Caco-2 (cell line): Measurements from ENCODE around the gene TUFM. TPM values are rescaled to one million over a fixed set of nuclear protein-coding genes. Genes with fewer than 3 reads are reported as not detected.
"Not testable (repeated sequence)": the region's sequence is repeated elsewhere in the genome, so short reads cannot be mapped to it uniquely, and the experiment has no call there.

Experiments used
- BruUV-seq: library from RNA; stranded (reverse); fragments of 400-500 nt; replicated peaks from 2 replicates; lab custom pipeline; 2021; lab: Mats Ljungman, UMichigan
- CTCF ChIA-PET: fragments of 300-600 bp; sonication (Branson Sonifier 250); formaldehyde crosslinking; loops from one replicate; lab custom pipeline; 2022; ENCODE audit warnings: antibody characterized with exemption; lab: Charles Lee
- POLR2A ChIA-PET: fragments of 300-600 bp; sonication (Branson Sonifier 250); formaldehyde crosslinking; loops from one replicate; lab custom pipeline; 2022; ENCODE audit warnings: antibody characterized with exemption; lab: Charles Lee
- DNase-seq, 2 experiments: peaks; one replicate each; pipeline versions ENCODE4 v3.0.0 to v3.0.0-alpha.2; 2020 to 2022
- H3K27me3 ChIP-seq: replicated peaks from 2 replicates; pipeline ENCODE4 v1.6.0; 2011; ENCODE audit warnings: low read length; ENCODE audit not compliant: control insufficient read depth, insufficient read depth
- H3K36me3 ChIP-seq: 2 replicates; pipeline ENCODE4 v1.5.1; 2011; ENCODE audit warnings: low read length; ENCODE audit not compliant: control insufficient read depth, insufficient read depth
- H3K4me1 ChIP-seq: fragments of 250-450 bp; sonication (Bioruptor Pico); 2 replicates; pipeline ENCODE4 v1.5.1; 2020; ENCODE audit warnings: mild to moderate bottlenecking
- H3K4me3 ChIP-seq: 2 replicates; pipeline ENCODE4 v1.5.1; 2011; ENCODE audit warnings: low read depth, mild to moderate bottlenecking, control low read depth, low read length
- H3K9me3 ChIP-seq: fragments of 250-450 bp; sonication (Bioruptor Pico); 2 replicates; pipeline ENCODE4 v1.5.1; 2020; ENCODE audit warnings: mild to moderate bottlenecking, moderate library complexity
- H3K27ac Mint-ChIP-seq: one replicate; pipeline ENCODE4 v1.8.0; 2022; ENCODE audit warnings: mixed read lengths; ENCODE audit not compliant: unreplicated experiment
- H3K27me3 Mint-ChIP-seq: one replicate; pipeline ENCODE4 v1.8.0; 2022; ENCODE audit warnings: mixed read lengths; ENCODE audit not compliant: insufficient read depth, unreplicated experiment
- H3K36me3 Mint-ChIP-seq: one replicate; pipeline ENCODE4 v1.8.0; 2022; ENCODE audit warnings: mild to moderate bottlenecking, mixed read lengths; ENCODE audit not compliant: insufficient read depth, unreplicated experiment
- H3K4me1 Mint-ChIP-seq: one replicate; pipeline ENCODE4 v1.8.0; 2022; ENCODE audit warnings: low read depth, mixed read lengths; ENCODE audit not compliant: unreplicated experiment
- H3K4me3 Mint-ChIP-seq: one replicate; pipeline ENCODE4 v1.8.0; 2022; ENCODE audit warnings: mild to moderate bottlenecking, moderate library complexity, mixed read lengths; ENCODE audit not compliant: unreplicated experiment
- H3K9me3 Mint-ChIP-seq: one replicate; pipeline ENCODE4 v1.8.0; 2022; ENCODE audit warnings: mixed read lengths; ENCODE audit not compliant: unreplicated experiment
- intact Hi-C: fragments of 100-400 bp; cut with micrococcal nuclease; formaldehyde crosslinking; loops from one replicate; pipeline ENCODE4 v1.10.0; 2022; ENCODE audit not compliant: unreplicated experiment
- total RNA-seq: library from RNA; stranded (reverse); gene quantifications from 2 replicates; pipeline ENCODE4 v1.2.3, GENCODE V29; 2022
- TF ChIP-seq, protein P1 (sequence below), 2 experiments: fragments of 200-600 bp in 1 of 2; IDR thresholded peaks; 1 replicate in 1 of 2; 2 replicates in 1 of 2; pipeline versions ENCODE4 v1.5.1 to v1.8.0; 2011 to 2022; ENCODE audit warnings: antibody characterized with exemption in 1 of 2, control low read depth in 1 of 2, inconsistent platforms in 1 of 2, low read depth in 1 of 2, low read length in 1 of 2, mild to moderate bottlenecking in 1 of 2, moderate library complexity in 1 of 2; ENCODE audit not compliant: insufficient read depth in 1 of 2, severe bottlenecking in 1 of 2, unreplicated experiment in 1 of 2

The TUFM gene
- total RNA-seq, 1 experiment from 2014 or later, result 207 TPM

GRCh38 chr16:28884045-28884444 is 37.9 kb upstream of the TUFM start:
- Histone ChIP-seq H3K36me3 (peaks cover 1% of the 10 kb centered on the region; the same call in 1 of the 2 replicates), H3K4me1 (no peaks in the 10 kb centered on the region), H3K27me3 (no peaks in the 10 kb centered on the region), H3K9me3 (no peaks in the 10 kb centered on the region), H3K4me3 (no peak overlapping the region)
- POLR2A ChIA-PET, result no interaction called here
- TF ChIP-seq, protein P1, sequence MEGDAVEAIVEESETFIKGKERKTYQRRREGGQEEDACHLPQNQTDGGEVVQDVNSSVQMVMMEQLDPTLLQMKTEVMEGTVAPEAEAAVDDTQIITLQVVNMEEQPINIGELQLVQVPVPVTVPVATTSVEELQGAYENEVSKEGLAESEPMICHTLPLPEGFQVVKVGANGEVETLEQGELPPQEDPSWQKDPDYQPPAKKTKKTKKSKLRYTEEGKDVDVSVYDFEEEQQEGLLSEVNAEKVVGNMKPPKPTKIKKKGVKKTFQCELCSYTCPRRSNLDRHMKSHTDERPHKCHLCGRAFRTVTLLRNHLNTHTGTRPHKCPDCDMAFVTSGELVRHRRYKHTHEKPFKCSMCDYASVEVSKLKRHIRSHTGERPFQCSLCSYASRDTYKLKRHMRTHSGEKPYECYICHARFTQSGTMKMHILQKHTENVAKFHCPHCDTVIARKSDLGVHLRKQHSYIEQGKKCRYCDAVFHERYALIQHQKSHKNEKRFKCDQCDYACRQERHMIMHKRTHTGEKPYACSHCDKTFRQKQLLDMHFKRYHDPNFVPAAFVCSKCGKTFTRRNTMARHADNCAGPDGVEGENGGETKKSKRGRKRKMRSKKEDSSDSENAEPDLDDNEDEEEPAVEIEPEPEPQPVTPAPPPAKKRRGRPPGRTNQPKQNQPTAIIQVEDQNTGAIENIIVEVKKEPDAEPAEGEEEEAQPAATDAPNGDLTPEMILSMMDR (IDR thresholded peaks at IDR 0.05; ENCODE audit: insufficient read depth in 1 of 2, low read depth in 1 of 2, low read length in 1 of 2, severe bottlenecking in 1 of 2, unreplicated experiment in 1 of 2), result no peak
- Mint-ChIP-seq H3K27ac (peak overlapping the region; percentile 4), H3K9me3 (no peaks in the 10 kb centered on the region), H3K36me3 (peaks cover 8% of the 10 kb centered on the region), H3K4me3 (no peak overlapping the region), H3K27me3 (no peaks in the 10 kb centered on the region), H3K4me1 (no peaks in the 10 kb centered on the region)
- CTCF ChIA-PET, result no interaction called here
- intact Hi-C loops, result no loop called here
- no TSS peak for BruUV-seq
- DNase-seq, result no peak

GRCh38 chr16:28883221-28883996 is 37.3 kb upstream of the TUFM start:
- no peaks in the 10 kb centered on the region for H3K4me1 Mint-ChIP-seq
- BruUV-seq, result no TSS peak
- TF ChIP-seq, protein P1 (IDR thresholded peaks at IDR 0.05; ENCODE audit: insufficient read depth in 1 of 2, low read depth in 1 of 2, low read length in 1 of 2, severe bottlenecking in 1 of 2, unreplicated experiment in 1 of 2), result no peak
- Histone ChIP-seq H3K27me3 (no peaks in the 10 kb centered on the region), H3K9me3 (no peaks in the 10 kb centered on the region), H3K4me3 (no peak overlapping the region), H3K36me3 (peaks cover 1% of the 10 kb centered on the region; the same call in 1 of the 2 replicates), H3K4me1 (peaks cover 4% of the 10 kb centered on the region; the same call in 1 of the 2 replicates)
- peaks cover 13% of the 10 kb centered on the region for H3K36me3 Mint-ChIP-seq
- H3K27ac Mint-ChIP-seq, result peak overlapping the region; percentile 4
- ChIA-PET CTCF (no interaction called here), POLR2A (no interaction called here)
- no peak overlapping the region for H3K4me3 Mint-ChIP-seq
- no peaks in the 10 kb centered on the region for H3K27me3 Mint-ChIP-seq
- intact Hi-C loops, result no loop called here
- no peak for DNase-seq
- no peaks in the 10 kb centered on the region for H3K9me3 Mint-ChIP-seq

DNA sequence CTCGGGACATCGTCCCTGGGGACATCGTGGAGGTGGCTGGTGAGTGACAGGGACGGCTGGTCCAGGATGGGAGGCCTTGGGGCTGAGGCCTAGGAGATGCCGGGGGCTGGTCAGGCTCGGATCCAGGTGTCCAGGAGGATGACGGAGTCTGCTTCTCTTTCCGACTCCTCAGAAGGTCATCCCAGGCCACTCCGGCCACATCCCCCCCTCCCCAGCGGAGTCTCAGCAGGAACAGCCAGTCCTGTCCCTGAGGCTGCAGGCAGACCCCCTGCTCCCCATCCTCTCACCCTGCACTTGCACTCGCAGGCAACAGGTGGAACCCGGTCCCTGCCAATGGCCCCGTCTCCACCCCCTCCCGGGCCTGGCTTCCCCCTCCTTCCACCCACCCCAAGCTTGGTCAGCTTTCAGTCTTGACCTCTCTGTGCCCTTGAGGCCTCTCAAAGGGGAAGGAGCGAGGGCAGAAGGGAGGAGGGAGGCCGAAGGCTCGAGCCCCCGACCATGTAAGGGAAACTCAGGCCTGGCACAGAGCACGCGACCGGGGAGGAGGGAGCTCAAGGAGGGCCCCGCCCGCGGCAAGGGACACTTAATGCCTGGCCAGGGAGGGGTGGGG is 36.5 kb upstream of the TUFM start:
- no peak for DNase-seq
- Mint-ChIP-seq H3K4me1 (no peaks in the 10 kb centered on the region), H3K4me3 (peak overlapping the region; percentile 43), H3K9me3 (no peaks in the 10 kb centered on the region), H3K27ac (no peak overlapping the region), H3K27me3 (no peaks in the 10 kb centered on the region), H3K36me3 (peaks cover 13% of the 10 kb centered on the region)
- ChIA-PET POLR2A (no interaction called here), CTCF (no interaction called here)
- intact Hi-C loops, result no loop called here
- TF ChIP-seq, protein P1 (IDR thresholded peaks at IDR 0.05; ENCODE audit: insufficient read depth in 1 of 2, low read depth in 1 of 2, low read length in 1 of 2, severe bottlenecking in 1 of 2, unreplicated experiment in 1 of 2), result no peak
- peaks cover 5% of the 10 kb centered on the region; the same call in 1 of the 2 replicates for H3K4me1 ChIP-seq
- no peaks in the 10 kb centered on the region for H3K9me3 ChIP-seq
- no peaks in the 10 kb centered on the region for H3K27me3 ChIP-seq
- no peak overlapping the region for H3K4me3 ChIP-seq
- H3K36me3 ChIP-seq, result peaks cover 1% of the 10 kb centered on the region; the same call in 1 of the 2 replicates
- no TSS peak for BruUV-seq

DNA sequence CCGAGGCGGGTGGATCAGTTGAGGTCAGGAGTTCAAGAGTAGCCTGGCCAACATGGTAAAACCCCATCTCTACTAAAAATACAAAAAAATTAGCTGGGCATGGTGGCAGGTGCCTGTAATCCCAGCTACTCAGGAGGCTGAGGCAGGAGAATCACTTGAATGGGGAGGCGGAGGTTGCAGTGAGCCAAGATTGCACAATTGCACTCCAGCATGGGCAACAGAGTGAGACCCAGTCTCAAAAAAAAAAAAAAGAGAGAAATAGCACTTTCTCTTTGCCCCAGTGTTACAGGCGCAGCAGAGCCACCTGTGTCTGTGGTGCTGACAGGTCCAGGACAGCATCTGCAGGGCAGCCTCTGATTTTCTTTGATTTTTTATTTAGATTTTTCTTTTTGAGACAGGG is 35.4 kb upstream of the TUFM start:
- POLR2A ChIA-PET, H3K9me3 ChIP-seq, H3K9me3 Mint-ChIP-seq, H3K4me3 ChIP-seq, H3K27ac Mint-ChIP-seq, H3K4me1 ChIP-seq, H3K4me1 Mint-ChIP-seq, H3K27me3 ChIP-seq, BruUV-seq, H3K36me3 ChIP-seq, DNase-seq, H3K27me3 Mint-ChIP-seq: not testable (repeated sequence)
- CTCF ChIA-PET, result interaction anchor here (0.7 kb wide), 1 partner anchor 57 kb away, joined by 3 read pairs; no protein-coding TSS in a partner anchor
- intact Hi-C loops, result loop anchor here (2.0 kb wide), 1 partner anchor 63 kb away; no protein-coding TSS in a partner anchor
- Mint-ChIP-seq H3K36me3 (peaks cover 20% of the 10 kb centered on the region), H3K4me3 (peak overlapping the region; percentile 89)
